Small intestine (tissue), 7 donors: ENCODE measurements around the gene TSPAN9. TPM values are rescaled to one million over a fixed set of nuclear protein-coding genes. Genes with fewer than 3 reads are reported as not detected.
"Not testable (repeated sequence)": the region's sequence is repeated elsewhere in the genome, so short reads cannot be mapped to it uniquely, and the experiment has no call there.

ENCODE experiments used
- DNase-seq, 2 donors: peaks; one replicate each; pipeline versions ENCODE4 v3.0.0 to v3.0.0-alpha.2; 2013
- FAIRE-seq: peaks from 2 replicates; lab custom pipeline; 2012; peaks lifted over from hg19 to GRCh38; lab: Jason Lieb, UNC
- H3K27ac ChIP-seq, 3 donors: one replicate each; pipeline ENCODE4 v1.5.1; 2013; ENCODE audit warnings: low read length in 2 of 3, mild to moderate bottlenecking in 2 of 3, control low read depth in 1 of 3, inconsistent platforms in 1 of 3, low read depth in 1 of 3, moderate library complexity in 1 of 3
- H3K27me3 ChIP-seq, 3 donors: one replicate each; pipeline ENCODE4 v1.6.1; 2013; ENCODE audit warnings: low read length in 3 of 3, inconsistent platforms in 1 of 3; ENCODE audit not compliant: control insufficient read depth in 3 of 3, insufficient read depth in 3 of 3
- H3K36me3 ChIP-seq, 3 donors: one replicate each; pipeline ENCODE4 v1.6.1; 2013; ENCODE audit warnings: low read length in 3 of 3, inconsistent platforms in 1 of 3, low read depth in 1 of 3, mild to moderate bottlenecking in 1 of 3, moderate library complexity in 1 of 3; ENCODE audit not compliant: control insufficient read depth in 3 of 3, insufficient read depth in 2 of 3
- H3K4me1 ChIP-seq, 3 donors: one replicate each; pipeline ENCODE4 v1.6.1; 2013; ENCODE audit warnings: low read length in 2 of 3, inconsistent platforms in 1 of 3, low read depth in 1 of 3, mild to moderate bottlenecking in 1 of 3, moderate library complexity in 1 of 3; ENCODE audit not compliant: control insufficient read depth in 3 of 3, insufficient read depth in 2 of 3
- H3K4me3 ChIP-seq, 3 donors: one replicate each; pipeline ENCODE4 v1.5.1; 2013; ENCODE audit warnings: low read length in 3 of 3, control low read depth in 1 of 3, inconsistent platforms in 1 of 3, low read depth in 1 of 3, mild to moderate bottlenecking in 1 of 3, moderate library complexity in 1 of 3
- H3K9me3 ChIP-seq, 2 donors: one replicate each; pipeline ENCODE4 v1.6.1; 2013; ENCODE audit warnings: low read depth in 1 of 2, low read length in 1 of 2; ENCODE audit not compliant: control insufficient read depth in 2 of 2, insufficient read depth in 1 of 2
- WGBS, 3 donors: extraction: QIAGEN DNeasy Blood & Tissue Kit; methylation state at CpG; one replicate each; pipeline ENCODE4 v1.1.7; 2013; 5-methylcytosine and 5-hydroxymethylcytosine counted together
- polyA plus RNA-seq, 4 donors: library from polyadenylated mRNA; stranded (reverse) in 3 of 4; unstranded in 1 of 4; fragments of 200-250 nt in 3 of 4; fragments of 120-200 nt in 1 of 4; gene quantifications; one replicate each; pipeline versions ENCODE4 v1.2.1 to v1.2.3, GENCODE V29; 2013
- donor health status: healthy with polysubstance abuse.
- donor health status: control.
- donor health status: control.
- donor health status: Bipolar disorder and iron deficiency.
- donor health status: healthy.

The TSPAN9 gene
- polyA plus RNA-seq, 4 donors, result 1.3 to 25.5 (median 12.8) TPM

GRCh38 chr12:3061059-3061458 is 16.1 kb upstream of the TSPAN9 start:
- no peak for FAIRE-seq
- H3K36me3 ChIP-seq, result no peaks in the 10 kb centered on the region
- H3K27ac ChIP-seq, result no peak overlapping the region
- DNase-seq, result no peak
- no peaks in the 10 kb centered on the region for H3K4me1 ChIP-seq
- H3K27me3 ChIP-seq, result no peaks in the 10 kb centered on the region
- WGBS, 3 donors, result 54 to 57% (median 57%) methylated on average over 5 of the region's 5 CpGs
- H3K4me3 ChIP-seq, result no peak overlapping the region
- H3K9me3 ChIP-seq, result peaks cover 0 to 5% of the 10 kb centered on the region in 2 donors

GRCh38 chr12:3061501-3062215 is 15.5 kb upstream of the TSPAN9 start:
- 46 to 65% (median 55%) methylated on average over 3 of the region's 3 CpGs for WGBS, 3 donors
- Histone ChIP-seq H3K36me3 (no peaks in the 10 kb centered on the region), H3K9me3 (peaks cover 0 to 5% of the 10 kb centered on the region in 2 donors), H3K27me3 (no peaks in the 10 kb centered on the region), H3K4me3 (no peak overlapping the region), H3K27ac (no peak overlapping the region), H3K4me1 (no peaks in the 10 kb centered on the region)
- FAIRE-seq (no peak), DNase-seq (no peak)

DNA sequence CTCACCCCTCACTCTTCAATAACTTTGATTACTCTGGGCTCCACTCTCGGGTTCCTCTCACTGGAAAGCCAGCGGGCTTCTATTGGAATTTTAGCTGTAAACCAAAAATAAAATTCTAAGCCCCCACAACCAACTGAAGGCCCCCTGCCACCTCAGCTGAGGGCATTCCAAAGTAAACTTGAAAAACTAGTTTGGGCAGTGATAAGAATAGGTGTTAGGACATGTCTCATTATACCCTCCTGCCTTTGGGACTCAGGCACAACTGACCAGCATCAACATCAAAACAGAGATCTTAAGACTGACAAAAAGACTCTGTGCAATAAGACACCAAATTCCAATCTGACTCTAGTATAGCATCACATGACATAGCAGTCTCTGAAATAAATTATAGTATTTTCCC is 11.9 kb upstream of the TSPAN9 start:
- 61 to 74% (median 67%) methylated on average over 2 of the region's 2 CpGs for WGBS, 3 donors
- no peaks in the 10 kb centered on the region for H3K27me3 ChIP-seq
- no peak overlapping the region for H3K4me3 ChIP-seq
- H3K4me1 ChIP-seq, result no peaks in the 10 kb centered on the region
- H3K9me3 ChIP-seq, result peaks cover 0 to 5% of the 10 kb centered on the region in 2 donors
- DNase-seq, result no peak
- H3K27ac ChIP-seq, result no peak overlapping the region
- no peaks in the 10 kb centered on the region for H3K36me3 ChIP-seq
- no peak for FAIRE-seq

DNA sequence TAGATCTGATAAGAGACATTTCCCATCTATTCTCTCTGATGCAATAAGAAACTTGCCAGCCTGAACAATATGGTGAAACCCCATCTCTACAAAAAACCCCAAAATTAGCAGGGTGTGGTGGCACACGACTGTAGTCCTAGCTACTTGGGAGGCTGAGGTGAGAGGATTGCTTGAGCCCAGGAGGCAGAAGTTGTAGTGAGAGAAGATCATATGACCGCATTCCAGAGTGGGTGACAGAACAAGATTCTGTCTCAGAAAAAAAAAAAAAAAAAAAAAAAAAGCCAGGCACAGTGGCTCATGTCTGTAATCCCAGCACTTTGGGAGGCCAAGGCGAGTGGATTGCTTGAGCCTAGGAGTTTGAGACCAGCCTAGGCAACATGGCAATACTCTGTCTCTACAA is 11.3 kb upstream of the TSPAN9 start:
- not testable (repeated sequence) for H3K4me3 ChIP-seq, FAIRE-seq, H3K27ac ChIP-seq, H3K4me1 ChIP-seq, H3K27me3 ChIP-seq, H3K9me3 ChIP-seq, H3K36me3 ChIP-seq, DNase-seq
- WGBS, 3 donors, result 80 to 90% (median 85%) methylated on average over 3 of the region's 3 CpGs

DNA sequence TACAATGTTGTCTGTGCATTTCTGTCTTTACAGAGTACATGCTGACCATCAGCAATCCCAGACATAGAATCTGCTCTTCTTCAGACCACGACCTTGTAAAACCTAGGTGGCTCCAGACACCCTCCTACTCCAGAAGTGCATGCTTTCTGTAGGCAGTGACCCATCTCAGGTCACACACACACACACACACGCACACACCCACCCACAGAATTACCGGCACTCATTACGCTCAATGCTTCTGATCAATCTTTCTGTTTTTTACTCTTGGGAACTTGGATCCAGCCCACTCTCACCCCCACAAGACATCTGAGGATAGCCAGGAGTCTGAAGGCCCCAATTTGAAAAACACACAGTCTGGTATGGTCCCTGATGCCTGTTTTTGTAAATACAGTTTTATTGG is 7.5 kb upstream of the TSPAN9 start:
- H3K4me3 ChIP-seq, result no peak overlapping the region
- WGBS, 3 donors, result 82 to 88% (median 85%) methylated on average over 4 of the region's 4 CpGs
- FAIRE-seq, result no peak

DNA sequence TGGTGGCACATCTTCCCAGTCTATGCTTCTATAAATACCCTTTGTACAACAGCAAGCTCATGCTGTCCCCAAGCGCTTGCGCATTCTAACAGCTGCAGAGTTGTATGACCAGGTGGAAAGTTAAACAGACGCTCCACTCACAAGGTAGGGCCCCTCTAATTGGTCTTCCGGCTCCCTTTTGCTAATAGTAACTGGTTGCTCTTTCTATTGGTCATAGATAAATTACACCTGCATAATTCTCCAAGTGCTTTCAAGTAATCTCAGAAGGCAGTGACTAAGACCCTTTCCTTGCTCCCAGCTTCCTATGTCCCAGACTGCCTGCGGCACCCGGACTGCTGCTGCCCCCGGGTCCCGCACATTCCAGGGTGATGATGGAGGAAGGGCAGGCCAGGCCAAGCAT is 6.1 kb upstream of the TSPAN9 start:
- no peak for FAIRE-seq

More for the DNA sequence above, 7.5 kb upstream of the TSPAN9 start:
- H3K9me3 ChIP-seq, result no peaks in the 10 kb centered on the region
- no peaks in the 10 kb centered on the region for H3K36me3 ChIP-seq
- no peaks in the 10 kb centered on the region for H3K27me3 ChIP-seq
- no peak for DNase-seq
- peaks cover 0 to 2% (median 0%) of the 10 kb centered on the region in 3 donors for H3K4me1 ChIP-seq
- no peak overlapping the region for H3K27ac ChIP-seq

GRCh38 chr12:3071710-3072109 is 5.5 kb upstream of the TSPAN9 start:
- DNase-seq (no peak), FAIRE-seq (no peak)
- WGBS, 3 donors, result 90 to 95% (median 92%) methylated on average over 25 of the region's 25 CpGs
- H3K4me1 ChIP-seq, result peaks cover 0 to 7% (median 0%) of the 10 kb centered on the region in 3 donors
- peak overlapping the region in 1 of 3 donors; percentile 28 for H3K27ac ChIP-seq
- H3K4me3 ChIP-seq, result no peak overlapping the region
- H3K9me3 ChIP-seq, result no peaks in the 10 kb centered on the region
- H3K36me3 ChIP-seq, result no peaks in the 10 kb centered on the region
- H3K27me3 ChIP-seq, result no peaks in the 10 kb centered on the region

More for the DNA sequence above, 6.1 kb upstream of the TSPAN9 start:
- Histone ChIP-seq H3K27ac (peak overlapping the region in 1 of 3 donors; percentile 28), H3K4me1 (peaks cover 0 to 2% (median 0%) of the 10 kb centered on the region in 3 donors), H3K27me3 (no peaks in the 10 kb centered on the region), H3K4me3 (no peak overlapping the region), H3K9me3 (no peaks in the 10 kb centered on the region), H3K36me3 (no peaks in the 10 kb centered on the region)
- WGBS, 3 donors, result 64 to 78% (median 65%) methylated on average over 8 of the region's 8 CpGs
- DNase-seq, result peak in 1 of 2 donors; percentile 75

- FAIRE-seq, result no peak
- Histone ChIP-seq H3K4me1 (peaks cover 0 to 11% (median 6%) of the 10 kb centered on the region in 3 donors), H3K4me3 (no peak overlapping the region), H3K27ac (no peak overlapping the region), H3K36me3 (no peaks in the 10 kb centered on the region), H3K9me3 (no peaks in the 10 kb centered on the region), H3K27me3 (no peaks in the 10 kb centered on the region)
- peak; percentile 77 to 88 for DNase-seq
- 11 to 14% (median 14%) methylated on average over 13 of the region's 13 CpGs for WGBS, 3 donors
Measured at GRCh38 chr12:3073438-3074250, 3.5 kb upstream of the TSPAN9 start.
